Suppressor macrophage treated with lipopolysaccharide for 4 hours (primary cell): ENCODE results near the gene GIMD1.
"Not testable (repeated sequence)": the region's sequence is repeated elsewhere in the genome, so short reads cannot be mapped to it uniquely, and the experiment has no call there.

Experiments used
- DNase-seq: peaks from one replicate; pipeline ENCODE4 v3.0.0-alpha.2; 2020

GIMD1 gene

GRCh38 chr4:106347167-106347566 lies 21.4 kb downstream of the GIMD1 start:
- no peak for DNase-seq

GRCh38 chr4:106344647-106344970 lies 24.0 kb downstream of the GIMD1 start:
- DNase-seq = no peak

- no peak for DNase-seq
Measured at GRCh38 chr4:106343865-106344646, 24.5 kb downstream of the GIMD1 start.

- DNase-seq = no peak
Measured at GRCh38 chr4:106340774-106341173, 27.8 kb downstream of the GIMD1 start.

GRCh38 chr4:106339431-106339830 lies 29.1 kb downstream of the GIMD1 start:
- DNase-seq = no peak

- no peak for DNase-seq
Measured at GRCh38 chr4:106338671-106339070, 29.9 kb downstream of the GIMD1 start.

- DNase-seq = no peak
Measured at GRCh38 chr4:106337916-106338315, 30.7 kb downstream of the GIMD1 start.

- DNase-seq = no peak
Measured at GRCh38 chr4:106336618-106337017, 32.0 kb downstream of the GIMD1 start.

GRCh38 chr4:106334741-106335470 lies 33.7 kb downstream of the GIMD1 start:
- DNase-seq = no peak

GRCh38 chr4:106333186-106333585 lies 35.4 kb downstream of the GIMD1 start:
- no peak for DNase-seq

- DNase-seq = peak; percentile 30
Measured at GRCh38 chr4:106329041-106329618, 39.4 kb downstream of the GIMD1 start.

GRCh38 chr4:106325800-106326199 lies 42.8 kb downstream of the GIMD1 start:
- DNase-seq = no peak

- no peak for DNase-seq
Measured at GRCh38 chr4:106323119-106323518, 45.5 kb downstream of the GIMD1 start.

- not testable (repeated sequence) for DNase-seq
Measured at GRCh38 chr4:106321814-106322213, 46.8 kb downstream of the GIMD1 start.

GRCh38 chr4:106321168-106321567 lies 47.4 kb downstream of the GIMD1 start:
- not testable (repeated sequence) for DNase-seq

- no peak for DNase-seq
Measured at GRCh38 chr4:106320235-106320634, 48.3 kb downstream of the GIMD1 start.

GRCh38 chr4:106318511-106318910 lies 50.1 kb downstream of the GIMD1 start:
- DNase-seq = peak; percentile 6

GRCh38 chr4:106317815-106318214 lies 50.8 kb downstream of the GIMD1 start:
- DNase-seq = no peak

- DNase-seq = peak; percentile 16
Measured at GRCh38 chr4:106316773-106317409, 51.7 kb downstream of the GIMD1 start.

GRCh38 chr4:106315968-106316772 lies 52.4 kb downstream of the GIMD1 start, which contains the start of the genes AIMP1 and TBCK:
Gene AIMP1 (plus strand): TSS chr4:106316550. CDS start chr4:106325010, 8,460 bp downstream.
Gene TBCK (minus strand): TSS chr4:106316209. CDS start chr4:106308960, 7,249 bp downstream.
- DNase-seq = peak; percentile 94

GRCh38 chr4:106315476-106315967 lies 53.1 kb downstream of the GIMD1 start:
- peak; percentile 56 for DNase-seq

GRCh38 chr4:106314960-106315359 lies 53.6 kb downstream of the GIMD1 start:
- no peak for DNase-seq
